ENCODE data around the gene LSG1. TPM values are rescaled to one million over a fixed set of nuclear protein-coding genes. Genes with fewer than 3 reads are reported as not detected.

LSG1 gene
- total and polyA plus RNA-seq, 9 of the 15 experiments (the other 6 are each of a cell fraction or from before 2014, with no cell fraction given), result 14.9 to 73.7 (median 46.7) TPM

DNA sequence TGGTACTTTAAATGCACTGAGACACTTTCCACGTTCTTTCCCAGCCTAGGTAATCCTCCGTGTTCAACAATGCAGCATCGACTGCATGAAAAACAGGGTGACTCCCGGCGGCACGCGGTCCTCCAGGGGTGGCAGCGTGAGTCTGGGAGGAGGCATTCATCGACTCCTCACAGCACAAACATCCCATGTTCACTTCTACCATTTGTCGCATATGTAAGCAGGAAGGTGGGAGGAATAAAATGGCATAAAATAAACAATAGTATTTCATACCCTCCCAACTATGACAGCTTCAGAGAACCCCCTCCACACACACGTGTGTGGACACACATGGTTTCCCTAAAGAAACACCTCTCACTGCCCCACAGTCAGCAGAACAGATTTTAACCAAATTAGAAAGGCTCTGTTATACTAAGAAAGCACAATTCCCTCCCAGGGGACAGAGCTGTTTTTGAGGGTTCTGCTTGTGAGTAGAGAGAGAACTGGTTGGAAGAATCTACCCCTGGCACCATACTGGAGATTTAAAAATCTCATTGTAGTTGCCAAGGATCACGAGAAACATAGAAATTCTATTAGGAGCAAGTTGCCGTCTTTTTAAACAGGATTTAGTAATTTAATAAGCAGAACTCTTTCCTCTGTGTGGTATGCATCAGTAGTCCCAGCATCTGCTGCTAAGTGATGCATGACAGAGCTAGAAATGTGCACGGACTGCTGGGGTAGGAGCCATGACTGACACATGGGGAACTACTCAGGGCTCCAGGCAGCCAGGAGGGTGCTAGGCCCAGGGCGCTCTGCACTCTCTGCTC lies 19.7 kb upstream of the LSG1 start:
- no peak overlapping the region for H3K27ac ChIP-seq (ENCODE audit: extremely low read depth, low read depth, low read length)
- peaks cover 0 to 6% of the 10 kb centered on the region in 2 experiments; a peak in 2 of 5 replicates for H3K4me1 ChIP-seq (replicated peaks in 1 of 2; ENCODE audit: control insufficient read depth in 2 of 2, insufficient read depth in 2 of 2, low read length in 2 of 2)
- peaks cover 2 to 37% of the 10 kb centered on the region in 2 experiments; a peak in 3 of 5 replicates for H3K27me3 ChIP-seq (ENCODE audit: control insufficient read depth in 2 of 2, insufficient read depth in 2 of 2, low read length in 2 of 2)
- BruUV-seq (replicated peaks), result no TSS peak
- CTCF ChIA-PET (ENCODE audit: low intra/inter-chr PET ratio), result no interaction called here
- H2AFZ ChIP-seq (ENCODE audit: low read depth, low read length), result no peak overlapping the region
- no peaks in the 10 kb centered on the region for H4K20me1 ChIP-seq (replicated peaks; ENCODE audit: control insufficient read depth, insufficient read depth, low read length)
- FAIRE-seq, result no peak
- in situ Hi-C loops (cut with MboI), result no loop called here
- peak; percentile 67 for ATAC-seq
- H3K36me3 ChIP-seq (ENCODE audit: control insufficient read depth, insufficient read depth, low read length), result no peaks in the 10 kb centered on the region
- POLR2A ChIA-PET, result interaction anchor here (1.0 kb wide), 1 partner anchor 15 kb away, joined by 4 read pairs; no protein-coding TSS in a partner anchor
- H3K4me3 ChIP-seq, result no peak overlapping the region
- H3K9ac ChIP-seq (ENCODE audit: insufficient read depth in 1 of 2, low read depth in 2 of 2, low read length in 2 of 2), result no peak overlapping the region
- H3K79me2 ChIP-seq (ENCODE audit: control insufficient read depth, insufficient read depth, low read length), result no peaks in the 10 kb centered on the region
- no peaks in the 10 kb centered on the region for H3K9me1 ChIP-seq (ENCODE audit: control insufficient read depth, insufficient read depth, low read length)
- H3K9me3 ChIP-seq (replicated peaks; ENCODE audit: control insufficient read depth, insufficient read depth, low read depth, low read length), result no peaks in the 10 kb centered on the region
- no peak for DNase-seq (ENCODE audit: extremely low read depth in 1 of 4, low spot score in 3 of 4)
- intact Hi-C loops (cut with micrococcal nuclease), result no loop called here
- 9% methylated on average over 15 of the region's 15 CpGs for WGBS (ENCODE audit: insufficient coverage, low coverage, missing lambda C conversion rate)
- H3K4me2 ChIP-seq (ENCODE audit: insufficient read depth, low read length), result no peak overlapping the region
- TF ChIP-seq JUND (IDR thresholded peaks at IDR 0.05; ENCODE audit: borderline replicate concordance, low read depth, low read length) (no peak), JUND (tag; IDR thresholded peaks at IDR 0.05; ENCODE audit: borderline replicate concordance, low read depth, low read length) (no peak)
- TF ChIP-seq, protein P1, sequence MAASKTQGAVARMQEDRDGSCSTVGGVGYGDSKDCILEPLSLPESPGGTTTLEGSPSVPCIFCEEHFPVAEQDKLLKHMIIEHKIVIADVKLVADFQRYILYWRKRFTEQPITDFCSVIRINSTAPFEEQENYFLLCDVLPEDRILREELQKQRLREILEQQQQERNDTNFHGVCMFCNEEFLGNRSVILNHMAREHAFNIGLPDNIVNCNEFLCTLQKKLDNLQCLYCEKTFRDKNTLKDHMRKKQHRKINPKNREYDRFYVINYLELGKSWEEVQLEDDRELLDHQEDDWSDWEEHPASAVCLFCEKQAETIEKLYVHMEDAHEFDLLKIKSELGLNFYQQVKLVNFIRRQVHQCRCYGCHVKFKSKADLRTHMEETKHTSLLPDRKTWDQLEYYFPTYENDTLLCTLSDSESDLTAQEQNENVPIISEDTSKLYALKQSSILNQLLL (CRISPR knock-in tag; IDR thresholded peaks at IDR 0.05; ENCODE audit: borderline replicate concordance), result no peak
- TF ChIP-seq, protein P2, sequence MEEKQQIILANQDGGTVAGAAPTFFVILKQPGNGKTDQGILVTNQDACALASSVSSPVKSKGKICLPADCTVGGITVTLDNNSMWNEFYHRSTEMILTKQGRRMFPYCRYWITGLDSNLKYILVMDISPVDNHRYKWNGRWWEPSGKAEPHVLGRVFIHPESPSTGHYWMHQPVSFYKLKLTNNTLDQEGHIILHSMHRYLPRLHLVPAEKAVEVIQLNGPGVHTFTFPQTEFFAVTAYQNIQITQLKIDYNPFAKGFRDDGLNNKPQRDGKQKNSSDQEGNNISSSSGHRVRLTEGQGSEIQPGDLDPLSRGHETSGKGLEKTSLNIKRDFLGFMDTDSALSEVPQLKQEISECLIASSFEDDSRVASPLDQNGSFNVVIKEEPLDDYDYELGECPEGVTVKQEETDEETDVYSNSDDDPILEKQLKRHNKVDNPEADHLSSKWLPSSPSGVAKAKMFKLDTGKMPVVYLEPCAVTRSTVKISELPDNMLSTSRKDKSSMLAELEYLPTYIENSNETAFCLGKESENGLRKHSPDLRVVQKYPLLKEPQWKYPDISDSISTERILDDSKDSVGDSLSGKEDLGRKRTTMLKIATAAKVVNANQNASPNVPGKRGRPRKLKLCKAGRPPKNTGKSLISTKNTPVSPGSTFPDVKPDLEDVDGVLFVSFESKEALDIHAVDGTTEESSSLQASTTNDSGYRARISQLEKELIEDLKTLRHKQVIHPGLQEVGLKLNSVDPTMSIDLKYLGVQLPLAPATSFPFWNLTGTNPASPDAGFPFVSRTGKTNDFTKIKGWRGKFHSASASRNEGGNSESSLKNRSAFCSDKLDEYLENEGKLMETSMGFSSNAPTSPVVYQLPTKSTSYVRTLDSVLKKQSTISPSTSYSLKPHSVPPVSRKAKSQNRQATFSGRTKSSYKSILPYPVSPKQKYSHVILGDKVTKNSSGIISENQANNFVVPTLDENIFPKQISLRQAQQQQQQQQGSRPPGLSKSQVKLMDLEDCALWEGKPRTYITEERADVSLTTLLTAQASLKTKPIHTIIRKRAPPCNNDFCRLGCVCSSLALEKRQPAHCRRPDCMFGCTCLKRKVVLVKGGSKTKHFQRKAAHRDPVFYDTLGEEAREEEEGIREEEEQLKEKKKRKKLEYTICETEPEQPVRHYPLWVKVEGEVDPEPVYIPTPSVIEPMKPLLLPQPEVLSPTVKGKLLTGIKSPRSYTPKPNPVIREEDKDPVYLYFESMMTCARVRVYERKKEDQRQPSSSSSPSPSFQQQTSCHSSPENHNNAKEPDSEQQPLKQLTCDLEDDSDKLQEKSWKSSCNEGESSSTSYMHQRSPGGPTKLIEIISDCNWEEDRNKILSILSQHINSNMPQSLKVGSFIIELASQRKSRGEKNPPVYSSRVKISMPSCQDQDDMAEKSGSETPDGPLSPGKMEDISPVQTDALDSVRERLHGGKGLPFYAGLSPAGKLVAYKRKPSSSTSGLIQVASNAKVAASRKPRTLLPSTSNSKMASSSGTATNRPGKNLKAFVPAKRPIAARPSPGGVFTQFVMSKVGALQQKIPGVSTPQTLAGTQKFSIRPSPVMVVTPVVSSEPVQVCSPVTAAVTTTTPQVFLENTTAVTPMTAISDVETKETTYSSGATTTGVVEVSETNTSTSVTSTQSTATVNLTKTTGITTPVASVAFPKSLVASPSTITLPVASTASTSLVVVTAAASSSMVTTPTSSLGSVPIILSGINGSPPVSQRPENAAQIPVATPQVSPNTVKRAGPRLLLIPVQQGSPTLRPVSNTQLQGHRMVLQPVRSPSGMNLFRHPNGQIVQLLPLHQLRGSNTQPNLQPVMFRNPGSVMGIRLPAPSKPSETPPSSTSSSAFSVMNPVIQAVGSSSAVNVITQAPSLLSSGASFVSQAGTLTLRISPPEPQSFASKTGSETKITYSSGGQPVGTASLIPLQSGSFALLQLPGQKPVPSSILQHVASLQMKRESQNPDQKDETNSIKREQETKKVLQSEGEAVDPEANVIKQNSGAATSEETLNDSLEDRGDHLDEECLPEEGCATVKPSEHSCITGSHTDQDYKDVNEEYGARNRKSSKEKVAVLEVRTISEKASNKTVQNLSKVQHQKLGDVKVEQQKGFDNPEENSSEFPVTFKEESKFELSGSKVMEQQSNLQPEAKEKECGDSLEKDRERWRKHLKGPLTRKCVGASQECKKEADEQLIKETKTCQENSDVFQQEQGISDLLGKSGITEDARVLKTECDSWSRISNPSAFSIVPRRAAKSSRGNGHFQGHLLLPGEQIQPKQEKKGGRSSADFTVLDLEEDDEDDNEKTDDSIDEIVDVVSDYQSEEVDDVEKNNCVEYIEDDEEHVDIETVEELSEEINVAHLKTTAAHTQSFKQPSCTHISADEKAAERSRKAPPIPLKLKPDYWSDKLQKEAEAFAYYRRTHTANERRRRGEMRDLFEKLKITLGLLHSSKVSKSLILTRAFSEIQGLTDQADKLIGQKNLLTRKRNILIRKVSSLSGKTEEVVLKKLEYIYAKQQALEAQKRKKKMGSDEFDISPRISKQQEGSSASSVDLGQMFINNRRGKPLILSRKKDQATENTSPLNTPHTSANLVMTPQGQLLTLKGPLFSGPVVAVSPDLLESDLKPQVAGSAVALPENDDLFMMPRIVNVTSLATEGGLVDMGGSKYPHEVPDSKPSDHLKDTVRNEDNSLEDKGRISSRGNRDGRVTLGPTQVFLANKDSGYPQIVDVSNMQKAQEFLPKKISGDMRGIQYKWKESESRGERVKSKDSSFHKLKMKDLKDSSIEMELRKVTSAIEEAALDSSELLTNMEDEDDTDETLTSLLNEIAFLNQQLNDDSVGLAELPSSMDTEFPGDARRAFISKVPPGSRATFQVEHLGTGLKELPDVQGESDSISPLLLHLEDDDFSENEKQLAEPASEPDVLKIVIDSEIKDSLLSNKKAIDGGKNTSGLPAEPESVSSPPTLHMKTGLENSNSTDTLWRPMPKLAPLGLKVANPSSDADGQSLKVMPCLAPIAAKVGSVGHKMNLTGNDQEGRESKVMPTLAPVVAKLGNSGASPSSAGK (IDR thresholded peaks at IDR 0.05), result peak; percentile 32; the same call in 1 of the 2 replicates
- TF ChIP-seq, protein P3, sequence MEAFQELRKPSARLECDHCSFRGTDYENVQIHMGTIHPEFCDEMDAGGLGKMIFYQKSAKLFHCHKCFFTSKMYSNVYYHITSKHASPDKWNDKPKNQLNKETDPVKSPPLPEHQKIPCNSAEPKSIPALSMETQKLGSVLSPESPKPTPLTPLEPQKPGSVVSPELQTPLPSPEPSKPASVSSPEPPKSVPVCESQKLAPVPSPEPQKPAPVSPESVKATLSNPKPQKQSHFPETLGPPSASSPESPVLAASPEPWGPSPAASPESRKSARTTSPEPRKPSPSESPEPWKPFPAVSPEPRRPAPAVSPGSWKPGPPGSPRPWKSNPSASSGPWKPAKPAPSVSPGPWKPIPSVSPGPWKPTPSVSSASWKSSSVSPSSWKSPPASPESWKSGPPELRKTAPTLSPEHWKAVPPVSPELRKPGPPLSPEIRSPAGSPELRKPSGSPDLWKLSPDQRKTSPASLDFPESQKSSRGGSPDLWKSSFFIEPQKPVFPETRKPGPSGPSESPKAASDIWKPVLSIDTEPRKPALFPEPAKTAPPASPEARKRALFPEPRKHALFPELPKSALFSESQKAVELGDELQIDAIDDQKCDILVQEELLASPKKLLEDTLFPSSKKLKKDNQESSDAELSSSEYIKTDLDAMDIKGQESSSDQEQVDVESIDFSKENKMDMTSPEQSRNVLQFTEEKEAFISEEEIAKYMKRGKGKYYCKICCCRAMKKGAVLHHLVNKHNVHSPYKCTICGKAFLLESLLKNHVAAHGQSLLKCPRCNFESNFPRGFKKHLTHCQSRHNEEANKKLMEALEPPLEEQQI (IDR thresholded peaks at IDR 0.05), result no peak

All from K562 (cell line).